Fibroblast of skin of left biceps (primary cell): ENCODE results near the gene PCA3.

ENCODE experiments used
- DNase-seq, 2 experiments: peaks; one replicate each; pipeline ENCODE4 v3.0.0-alpha.2; 2013; ENCODE audit warnings: low read depth in 2 of 2

PCA3 gene

DNA sequence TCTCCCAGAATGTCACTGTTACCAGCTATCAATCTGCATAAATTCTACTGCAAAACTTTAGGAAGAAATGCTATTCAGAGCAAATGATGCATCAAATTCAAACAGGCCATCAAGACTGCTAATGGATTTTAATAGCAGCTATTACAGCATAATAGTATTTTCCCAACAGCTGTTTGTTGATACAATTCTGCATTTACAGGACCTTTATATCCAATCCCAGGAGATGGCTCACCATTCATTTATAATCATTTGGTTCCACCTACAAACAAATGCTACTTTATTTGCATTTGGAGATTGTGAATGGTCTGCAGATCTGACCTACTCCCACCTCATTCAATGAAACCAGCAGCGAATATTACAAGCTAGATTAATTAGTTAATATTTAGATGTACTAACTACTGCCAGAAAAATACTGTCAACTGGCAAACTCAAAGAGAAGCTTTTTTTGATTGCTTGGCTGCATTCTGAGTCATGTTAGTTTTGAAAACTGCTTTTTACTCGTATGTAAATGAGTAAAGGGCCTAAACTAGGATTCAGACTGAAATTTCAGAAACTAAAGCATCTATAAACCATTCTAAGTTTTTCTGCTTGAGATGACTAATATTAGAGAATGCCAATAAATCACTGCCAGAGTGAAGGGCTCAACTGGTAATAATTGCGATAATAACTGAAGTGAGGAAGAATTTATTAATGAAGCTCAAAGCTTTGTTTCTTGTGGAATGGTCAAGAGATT, 7.1 kb upstream of the PCA3 start:
- DNase-seq: no peak

DNA sequence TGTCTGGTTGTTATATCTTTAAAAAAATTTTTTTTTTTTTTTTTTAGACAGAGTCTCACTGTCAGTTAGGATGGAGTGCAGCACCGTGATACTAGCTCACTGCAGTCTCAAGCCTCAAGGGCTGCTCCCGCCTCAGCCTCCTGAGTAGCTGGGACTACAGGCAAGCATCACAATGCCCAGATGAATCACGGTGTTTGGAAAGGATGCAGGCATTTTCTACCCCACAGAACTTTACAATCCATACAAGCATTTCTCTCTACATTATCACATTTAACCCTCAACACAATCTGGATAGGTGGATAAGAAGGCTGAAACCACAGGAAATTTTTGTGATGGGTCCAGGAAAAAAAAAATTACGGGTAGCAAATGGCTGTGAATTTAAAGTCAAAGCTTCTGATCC, 5.8 kb upstream of the PCA3 start:
- DNase-seq: no peak

DNA sequence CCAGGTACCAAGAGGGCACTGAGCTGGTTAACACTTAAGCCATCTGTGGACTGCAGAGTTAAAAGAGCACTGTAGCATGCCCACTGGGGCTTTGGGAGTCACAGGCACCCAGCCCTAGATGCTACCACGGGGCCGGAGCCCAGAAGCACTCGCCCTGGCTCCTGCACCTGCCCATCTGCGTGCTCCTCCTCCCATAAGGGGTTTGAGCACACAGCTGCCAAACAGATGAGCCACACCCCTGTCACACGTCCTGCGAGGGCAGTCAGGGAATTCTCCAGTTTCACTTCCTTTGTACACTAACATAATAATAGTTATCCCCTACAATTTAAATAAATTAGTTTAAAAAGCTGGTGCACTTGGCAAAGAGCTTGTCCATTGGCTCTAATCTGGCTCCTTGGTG, 4.5 kb upstream of the PCA3 start:
- no peak for DNase-seq

DNA sequence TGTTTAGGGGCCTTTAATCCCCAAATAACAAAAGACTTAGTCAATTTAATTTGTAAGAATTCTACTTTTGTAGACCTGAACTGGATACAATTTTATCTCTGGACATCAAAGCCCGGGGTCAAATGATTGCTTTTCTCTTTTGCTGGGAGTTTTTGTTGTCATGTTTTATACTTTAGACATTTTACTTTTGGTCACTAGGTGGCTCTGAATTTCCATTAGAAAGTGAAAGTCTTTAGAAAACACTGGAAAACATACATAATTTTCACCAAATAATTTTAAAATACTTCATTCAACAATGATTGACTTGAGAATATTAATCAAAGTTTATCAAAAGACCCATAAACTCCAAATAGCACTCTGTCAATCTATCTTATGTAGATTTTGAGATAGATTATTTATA, 2.8 kb upstream of the PCA3 start:
- DNase-seq: no peak

DNA sequence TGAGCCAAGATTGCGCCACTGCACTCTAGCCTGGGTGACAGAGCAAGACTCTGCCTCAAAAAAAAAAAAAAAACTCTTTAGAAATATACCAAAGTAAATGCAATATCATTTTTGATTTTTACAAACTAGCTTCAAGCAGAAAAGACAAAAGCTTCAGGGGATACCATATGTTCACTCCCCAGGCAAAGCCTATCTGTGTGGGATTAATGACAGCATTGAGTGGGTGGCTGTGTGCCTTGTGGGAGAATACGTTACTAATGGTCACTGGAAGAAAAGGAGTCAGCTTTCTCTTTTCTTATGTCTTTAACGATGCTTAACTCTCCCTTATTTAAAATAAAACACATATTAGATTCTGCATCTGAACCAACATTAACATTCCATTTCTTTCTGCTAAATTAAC, 1.9 kb downstream of the PCA3 start:
- DNase-seq: no peak

DNA sequence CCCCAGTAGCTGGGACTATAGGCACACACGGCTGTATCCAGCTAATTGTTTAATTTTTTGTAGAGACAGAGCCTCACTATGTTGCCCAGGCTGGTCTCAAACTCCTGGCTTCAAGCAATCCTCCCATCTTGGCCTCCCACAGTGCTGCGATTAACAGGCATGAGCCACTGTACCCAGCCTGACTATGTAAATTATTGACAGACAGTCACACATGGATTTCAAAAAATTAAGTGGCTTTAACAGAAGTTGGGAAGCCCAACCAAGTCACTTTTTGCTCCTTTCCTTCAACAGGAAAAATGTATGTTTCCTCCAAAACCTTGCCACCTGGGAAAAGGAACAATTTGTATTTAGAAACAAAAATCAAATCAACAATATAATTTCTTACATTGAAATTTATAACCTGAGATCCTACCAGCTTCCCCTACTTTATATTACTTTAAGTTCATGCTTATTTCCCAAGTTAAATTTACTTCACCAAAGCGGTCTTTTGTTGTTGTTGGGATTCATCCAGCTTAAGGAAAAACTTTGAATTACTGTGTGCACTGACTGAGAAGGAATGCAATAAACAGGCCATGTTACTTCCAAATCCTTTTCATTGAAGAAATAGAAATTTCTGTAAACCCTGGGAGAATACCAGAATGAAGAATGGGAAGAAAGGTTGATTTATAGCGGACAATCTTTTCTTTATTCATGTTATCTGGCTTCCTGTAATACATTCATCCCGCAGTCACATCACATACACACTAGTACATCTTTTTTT, 8.6 kb downstream of the PCA3 start:
- DNase-seq: no peak

DNA sequence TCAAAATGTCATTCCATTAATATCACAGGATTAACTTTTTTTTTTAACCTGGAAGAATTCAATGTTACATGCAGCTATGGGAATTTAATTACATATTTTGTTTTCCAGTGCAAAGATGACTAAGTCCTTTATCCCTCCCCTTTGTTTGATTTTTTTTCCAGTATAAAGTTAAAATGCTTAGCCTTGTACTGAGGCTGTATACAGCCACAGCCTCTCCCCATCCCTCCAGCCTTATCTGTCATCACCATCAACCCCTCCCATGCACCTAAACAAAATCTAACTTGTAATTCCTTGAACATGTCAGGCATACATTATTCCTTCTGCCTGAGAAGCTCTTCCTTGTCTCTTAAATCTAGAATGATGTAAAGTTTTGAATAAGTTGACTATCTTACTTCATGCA, 20.6 kb downstream of the PCA3 start:
- DNase-seq: no peak

DNA sequence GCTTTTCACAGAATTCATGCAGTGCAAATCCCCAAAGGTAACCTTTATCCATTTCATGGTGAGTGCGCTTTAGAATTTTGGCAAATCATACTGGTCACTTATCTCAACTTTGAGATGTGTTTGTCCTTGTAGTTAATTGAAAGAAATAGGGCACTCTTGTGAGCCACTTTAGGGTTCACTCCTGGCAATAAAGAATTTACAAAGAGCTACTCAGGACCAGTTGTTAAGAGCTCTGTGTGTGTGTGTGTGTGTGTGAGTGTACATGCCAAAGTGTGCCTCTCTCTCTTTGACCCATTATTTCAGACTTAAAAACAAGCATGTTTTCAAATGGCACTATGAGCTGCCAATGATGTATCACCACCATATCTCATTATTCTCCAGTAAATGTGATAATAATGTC, 21.3 kb downstream of the PCA3 start:
- DNase-seq: no peak

DNA sequence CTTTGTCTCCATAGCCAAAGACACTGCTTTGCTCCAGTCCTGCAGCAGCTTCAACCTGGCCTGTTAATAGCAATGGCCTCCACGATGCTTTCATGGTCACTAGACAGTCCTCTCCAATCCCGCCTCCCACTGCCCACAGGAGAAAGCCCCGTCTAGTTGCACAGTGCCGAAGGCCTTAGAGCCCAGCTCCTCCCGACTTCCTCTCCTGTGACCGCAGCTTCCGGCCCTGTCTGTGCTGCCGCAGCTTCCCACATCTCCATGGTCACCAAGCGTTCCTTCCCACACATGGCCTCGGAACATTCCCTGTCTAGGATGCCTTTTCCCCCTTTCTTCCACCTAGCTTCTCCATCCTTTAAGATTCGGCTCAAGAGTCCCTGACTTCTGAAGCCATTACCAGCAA, 23.4 kb downstream of the PCA3 start:
- DNase-seq: no peak

DNA sequence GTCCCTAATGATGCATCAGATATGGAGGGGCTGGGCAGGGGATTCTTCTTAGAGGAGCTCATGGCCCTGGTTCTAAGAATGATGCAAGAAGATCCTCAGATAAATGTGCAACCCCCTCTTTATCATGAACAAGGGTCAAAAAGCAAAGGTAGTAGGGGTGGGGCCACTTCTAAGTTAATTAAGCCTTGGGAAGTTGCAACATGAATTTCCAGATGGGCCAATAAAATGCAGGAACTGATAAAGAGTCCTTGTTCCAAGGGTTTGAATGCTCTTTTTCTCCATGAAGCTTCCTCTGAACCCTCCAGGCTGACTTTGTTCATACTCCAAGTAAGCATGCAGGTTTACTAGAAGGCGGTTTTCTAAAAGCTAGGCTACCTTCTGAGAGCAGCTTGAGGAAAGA, 25.6 kb downstream of the PCA3 start:
- no peak for DNase-seq

DNA sequence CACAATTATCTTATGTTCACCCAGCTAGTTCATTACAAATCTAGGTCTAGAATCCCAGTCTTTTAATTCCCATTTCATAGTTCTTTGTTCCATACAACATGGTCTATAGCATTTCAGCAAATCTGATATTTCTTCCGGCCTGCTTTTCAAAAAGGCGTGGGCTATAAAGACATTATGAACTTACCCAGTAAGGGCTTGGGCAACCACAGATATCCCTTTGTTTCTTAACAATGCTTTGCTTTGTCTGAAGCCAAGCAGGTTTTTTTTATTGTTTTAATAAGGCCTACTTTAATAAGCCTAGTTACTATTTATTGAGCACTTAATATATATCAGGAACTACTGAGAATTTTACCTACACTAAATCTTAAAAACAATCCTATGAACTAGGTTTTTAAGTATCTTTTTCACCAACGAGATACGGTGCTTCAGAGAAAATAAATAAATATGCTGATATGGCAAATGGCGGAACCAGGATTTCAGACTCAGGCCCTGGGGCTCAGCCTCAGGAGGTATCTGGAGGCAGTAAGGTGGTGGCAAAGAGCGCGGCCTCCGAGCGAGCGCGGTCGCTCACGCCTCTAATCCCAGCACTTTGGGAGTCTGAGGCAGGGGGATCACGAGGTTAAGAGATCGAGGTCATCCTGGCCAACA, 29.7 kb downstream of the PCA3 start:
- no peak for DNase-seq

DNA sequence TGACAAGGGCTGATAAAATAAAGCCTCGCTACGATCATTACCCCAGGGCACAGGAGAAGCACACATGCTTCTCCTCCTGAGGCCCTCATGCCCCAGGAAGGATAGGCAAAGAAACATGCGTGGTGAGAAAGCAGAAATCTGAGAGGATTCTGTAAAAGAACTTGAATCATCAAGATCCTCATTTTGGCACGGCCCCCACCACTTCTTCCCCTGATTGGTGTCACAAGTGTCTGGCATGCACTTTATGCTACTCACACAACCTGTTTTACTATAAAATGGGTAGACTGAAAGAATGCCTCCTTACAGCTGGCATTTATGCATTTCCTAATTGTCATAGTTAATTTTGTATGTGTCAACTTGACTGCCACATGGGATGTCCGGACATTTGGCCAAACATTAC, 32.1 kb downstream of the PCA3 start:
- DNase-seq: no peak

DNA sequence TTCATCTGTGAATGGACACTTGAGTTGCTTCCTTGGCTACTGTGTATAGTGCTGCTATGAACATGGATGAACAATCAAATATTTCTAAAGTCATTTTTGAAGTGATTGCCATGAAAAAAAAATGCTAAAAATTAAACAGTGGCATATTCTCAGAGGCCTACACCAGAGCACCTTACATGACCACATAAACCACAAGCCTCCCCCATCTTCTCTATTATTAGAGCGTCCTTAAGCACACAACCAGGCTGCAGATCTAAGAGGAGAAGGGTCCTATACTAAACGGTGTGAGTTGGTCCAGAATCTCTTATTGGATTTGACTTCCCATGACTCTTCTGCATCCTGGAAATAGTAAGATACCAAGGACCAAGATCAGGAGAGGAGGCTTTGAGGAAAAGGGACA, 34.3 kb downstream of the PCA3 start:
- no peak for DNase-seq

DNA sequence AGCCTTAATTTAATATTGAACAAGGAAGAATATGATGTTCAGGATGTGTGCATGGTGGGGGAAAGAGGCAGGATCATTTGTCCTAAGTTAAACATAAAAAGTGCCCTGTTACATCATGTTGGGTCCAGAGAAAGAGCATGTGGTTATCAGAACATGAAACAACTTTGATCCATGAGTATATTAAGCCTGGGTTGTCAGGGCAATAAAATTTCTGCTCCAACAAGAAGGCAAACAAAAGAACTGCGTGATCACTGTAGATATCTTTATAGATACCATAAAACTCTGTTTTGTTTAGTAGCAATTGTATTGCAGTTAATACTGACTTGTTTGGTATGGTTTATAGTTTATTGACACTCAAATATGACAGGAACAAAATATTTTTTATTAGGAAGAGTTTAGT, 35.2 kb downstream of the PCA3 start:
- DNase-seq: no peak

DNA sequence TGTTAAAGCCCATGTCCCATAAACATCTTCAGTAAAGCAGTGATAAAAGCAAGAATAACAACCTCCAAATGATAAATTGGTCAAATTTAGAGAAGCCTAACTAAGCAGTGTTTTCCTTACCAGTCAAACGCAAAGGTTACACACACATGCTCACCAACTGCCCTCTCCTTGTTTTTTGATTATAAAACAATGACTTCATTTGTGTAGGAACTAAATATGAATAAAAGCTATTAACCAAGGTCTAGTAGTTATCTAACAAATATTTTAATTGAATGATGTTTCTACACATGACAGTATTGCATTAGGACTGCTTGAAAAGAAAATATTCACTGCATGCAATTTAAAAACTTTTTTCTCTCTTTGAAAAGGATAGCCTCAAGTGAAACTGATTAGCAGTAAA, 36.7 kb downstream of the PCA3 start:
- no peak for DNase-seq

DNA sequence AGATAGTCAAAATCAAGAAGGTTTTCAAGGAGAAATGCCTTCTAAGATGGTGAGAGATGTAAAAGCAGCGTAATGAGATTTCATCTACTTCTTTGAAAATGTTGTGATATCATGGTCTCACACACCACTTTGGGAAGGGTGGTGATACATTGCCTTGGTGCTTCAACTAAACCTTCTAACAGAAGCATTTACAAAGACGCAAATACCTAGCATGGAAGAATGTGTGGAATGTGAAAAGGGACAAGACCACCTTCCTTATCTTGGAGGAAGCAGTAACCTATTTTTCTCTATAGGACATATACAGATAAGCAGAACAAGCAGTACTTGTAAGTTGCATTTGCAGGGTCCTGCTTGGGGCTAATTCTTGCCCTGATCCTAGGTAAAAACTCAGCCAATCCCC, 38.8 kb downstream of the PCA3 start:
- DNase-seq: no peak

DNA sequence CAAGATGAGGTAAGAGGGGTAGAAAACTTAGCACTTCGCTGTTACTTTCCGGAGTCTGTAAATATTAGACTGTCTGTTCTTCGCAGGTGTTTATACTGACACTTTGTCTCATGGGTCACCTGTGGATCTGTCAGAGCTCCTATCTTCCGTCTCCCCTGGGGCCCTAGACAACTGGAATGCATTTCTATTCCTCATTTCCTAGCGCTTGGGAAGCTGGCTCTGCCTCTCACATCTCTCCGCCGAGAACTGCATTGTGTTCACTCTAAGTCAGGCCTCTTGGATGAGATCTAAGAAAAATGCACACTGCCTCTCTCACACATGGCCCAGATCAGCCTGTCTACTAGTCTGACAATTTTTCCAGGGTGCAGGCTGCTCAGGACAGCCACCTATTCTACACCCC, 39.5 kb downstream of the PCA3 start:
- no peak for DNase-seq

DNA sequence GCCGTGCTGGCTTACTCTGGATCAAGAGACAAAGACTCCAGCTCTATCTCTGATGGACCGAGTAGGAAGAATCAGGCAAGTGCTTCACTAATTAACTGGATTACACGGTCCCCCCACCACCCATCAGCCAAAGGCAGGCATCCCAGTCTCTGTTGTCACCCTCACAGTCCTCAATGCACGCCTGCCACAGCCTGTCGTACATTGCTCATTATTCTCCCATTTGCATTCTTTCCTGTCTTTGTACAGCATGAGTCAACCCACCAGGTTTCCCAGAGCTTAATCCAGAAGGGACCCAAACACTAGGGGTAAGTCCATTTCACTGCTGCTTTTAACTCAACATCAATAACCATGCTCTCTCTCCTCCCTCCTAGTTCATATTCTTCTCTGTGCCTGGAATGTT, 44.4 kb downstream of the PCA3 start:
- DNase-seq: no peak

DNA sequence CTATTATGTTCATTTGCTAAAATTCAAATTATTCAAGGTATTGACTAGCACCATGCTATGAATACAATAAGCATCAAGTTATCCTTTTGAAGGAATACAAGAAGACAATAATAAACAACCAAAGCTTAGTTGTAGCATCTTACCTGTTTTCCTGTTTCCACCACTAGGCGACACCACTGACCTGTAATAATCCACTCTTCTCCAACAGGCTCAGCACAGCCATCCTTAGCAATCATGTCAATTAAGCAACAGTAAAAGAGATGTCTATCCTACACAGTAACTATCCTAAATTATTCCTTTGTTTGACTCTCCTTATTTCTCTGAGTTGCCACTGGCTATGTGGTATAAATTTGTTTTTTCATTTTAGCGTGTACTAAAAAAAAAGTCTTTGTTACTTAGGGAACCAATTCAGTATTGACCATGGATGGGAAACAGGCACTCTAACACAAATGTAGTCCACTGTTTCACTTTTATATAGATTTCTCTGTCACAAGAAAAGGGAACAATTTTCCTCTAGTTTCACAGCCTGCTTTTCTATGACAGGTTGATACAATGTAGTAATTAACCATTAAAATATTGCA, 46.2 kb downstream of the PCA3 start:
- peak; percentile 22 to 23 for DNase-seq

DNA sequence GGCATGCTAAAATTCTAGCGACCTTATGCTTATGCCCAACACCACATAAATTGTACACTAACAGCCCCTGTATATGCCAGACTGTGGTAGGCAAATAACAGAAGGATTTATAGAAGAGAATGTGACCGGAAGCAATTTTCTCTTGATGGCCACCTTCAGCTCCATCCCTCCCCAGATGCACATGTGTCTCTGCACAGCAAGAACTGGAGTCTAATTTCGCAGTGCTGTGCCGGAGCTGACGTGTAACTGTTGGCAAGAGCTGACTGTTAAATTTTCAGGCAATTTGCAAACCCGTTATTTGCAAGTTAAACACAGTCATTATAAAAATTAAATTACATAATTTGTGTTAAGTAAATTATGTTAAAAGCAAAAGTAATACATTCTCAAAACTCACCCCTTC, 48.4 kb downstream of the PCA3 start:
- no peak for DNase-seq

DNA sequence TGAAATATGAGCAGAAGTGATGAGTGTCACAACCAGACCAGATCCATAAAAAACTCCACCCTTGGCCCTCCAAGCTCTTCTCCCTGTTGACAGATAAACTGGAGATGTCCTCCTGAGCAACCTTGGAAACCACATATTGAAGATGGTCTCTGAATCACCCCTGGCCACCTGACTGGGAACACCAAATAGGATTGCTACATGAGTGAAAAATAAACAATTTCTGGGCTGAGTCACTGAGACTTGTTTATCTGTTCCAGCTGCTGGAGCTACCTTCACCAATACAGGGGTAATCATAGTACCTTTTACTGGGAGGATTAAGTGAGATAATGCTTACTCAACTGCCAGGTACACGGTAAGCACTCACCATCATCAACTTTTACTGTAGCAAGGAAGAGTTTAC, 53.3 kb downstream of the PCA3 start:
- DNase-seq: no peak

DNA sequence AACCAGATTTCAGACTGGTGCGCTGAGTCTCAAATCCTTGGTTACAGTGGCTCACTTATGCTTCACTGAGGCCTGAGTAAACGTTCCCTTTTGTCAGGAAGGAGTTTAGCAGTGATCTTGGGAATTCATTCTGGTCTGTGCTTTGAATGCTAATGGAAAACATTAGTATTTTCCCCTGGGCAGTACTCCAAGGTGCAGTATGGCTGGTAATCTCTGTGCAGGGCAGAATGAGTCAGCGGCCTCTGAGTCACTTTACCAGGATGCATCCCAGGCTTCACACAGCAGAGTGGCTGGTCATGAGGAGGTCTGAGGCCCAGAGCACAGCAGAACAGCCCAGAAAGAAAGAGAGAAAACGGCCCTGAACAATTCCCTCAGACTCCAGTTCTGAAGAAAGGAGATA, 54.0 kb downstream of the PCA3 start:
- DNase-seq: peak; percentile 93

DNA sequence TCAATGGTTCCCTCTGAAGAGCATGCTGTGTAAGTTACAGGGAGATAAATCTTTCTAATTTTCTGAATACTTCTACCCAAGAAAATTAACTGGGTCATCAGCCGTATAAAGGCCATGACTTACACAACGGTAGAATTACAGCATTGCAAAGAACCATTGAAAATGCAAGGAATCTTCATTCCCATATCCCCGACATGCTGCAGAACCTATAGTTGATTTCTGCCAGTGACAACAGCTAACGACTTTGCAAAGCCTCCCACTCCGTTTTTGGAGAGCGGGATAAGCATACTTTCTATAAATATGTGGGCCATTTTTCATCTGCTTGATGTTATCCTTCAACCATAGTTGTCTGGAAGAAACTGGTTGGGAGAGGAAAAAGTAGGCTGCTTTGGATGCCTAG, 56.2 kb downstream of the PCA3 start:
- no peak for DNase-seq
